Stimulated activated CD4-positive, alpha-beta T cell treated with anti-CD3 and anti-CD28 coated beads, TNF-alpha, amount 100 ng/mL, for 4 hours (primary cell): ENCODE results near the gene PHRF1.

ENCODE experiments used
- DNase-seq, 3 experiments: peaks; one replicate each; pipeline ENCODE4 v3.0.0-alpha.2; 2020; ENCODE audit warnings: low read depth in 3 of 3

PHRF1 gene

DNA sequence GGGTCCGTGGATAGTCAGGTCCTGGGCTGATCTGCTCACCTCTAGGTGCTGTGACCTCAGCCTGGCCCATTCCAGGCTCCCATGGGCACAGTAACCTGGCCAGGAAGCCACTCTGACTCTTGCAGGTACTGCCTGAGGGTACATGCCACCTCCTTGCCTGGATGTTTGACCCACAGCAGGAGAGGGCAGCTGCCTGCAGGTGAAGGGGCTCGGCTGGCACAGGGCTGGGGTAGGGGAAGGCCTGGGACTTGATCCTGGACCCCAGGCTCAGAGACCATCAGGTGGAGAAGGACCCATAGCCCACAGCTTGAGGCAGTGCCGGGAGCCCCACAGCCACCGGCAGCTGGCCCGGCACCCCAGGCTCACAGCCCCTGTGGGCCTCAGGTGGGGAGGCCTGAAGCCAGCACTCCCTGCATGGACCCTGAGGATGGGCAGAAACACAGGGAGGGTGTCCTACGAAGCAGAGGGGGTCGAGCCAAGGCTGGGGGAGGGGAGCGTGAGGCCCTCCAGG is 36.2 kb upstream of the PHRF1 start:
- no peak for DNase-seq

DNA sequence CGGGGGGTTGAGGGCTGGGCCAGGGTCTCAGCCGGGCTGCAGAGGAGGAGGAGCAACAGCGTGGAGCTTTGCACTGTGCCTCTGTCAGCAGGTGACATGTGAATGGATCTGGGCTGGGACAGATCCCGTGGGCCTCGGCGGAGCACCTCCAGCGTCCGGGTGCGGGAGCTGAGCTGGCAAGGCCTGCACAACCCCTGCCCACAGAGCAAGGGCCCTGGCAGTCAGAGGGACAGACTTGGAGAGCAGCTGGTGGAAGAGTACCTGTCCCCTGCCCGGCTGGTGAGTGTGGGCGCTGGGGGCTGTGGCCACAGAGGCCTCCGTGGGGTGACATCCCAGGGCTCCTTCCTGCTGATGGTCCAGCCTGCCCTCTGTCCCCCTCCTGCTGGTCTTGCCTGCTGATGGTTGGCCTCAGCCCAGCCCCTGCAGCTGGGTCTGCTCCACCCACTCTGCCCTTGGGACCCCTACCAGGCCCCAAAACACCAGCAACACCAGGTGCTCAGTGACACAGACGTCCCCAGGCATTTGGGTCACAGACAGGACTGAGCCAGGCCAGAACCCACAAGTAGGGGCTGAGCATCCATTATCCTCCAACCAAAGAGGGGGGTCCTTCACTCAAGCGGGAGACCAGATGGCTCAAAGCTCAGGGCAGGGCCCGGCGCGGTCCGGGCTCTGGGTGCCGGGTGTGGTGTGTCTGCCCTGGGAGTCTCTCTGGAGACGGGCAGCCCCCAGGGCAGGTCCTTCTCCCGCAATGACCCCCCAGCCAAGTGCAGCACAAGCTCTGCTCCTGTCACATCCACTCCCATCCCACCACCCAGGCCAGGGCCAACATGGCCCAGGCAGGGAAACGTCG is 35.5 kb upstream of the PHRF1 start:
- DNase-seq = no peak

DNA sequence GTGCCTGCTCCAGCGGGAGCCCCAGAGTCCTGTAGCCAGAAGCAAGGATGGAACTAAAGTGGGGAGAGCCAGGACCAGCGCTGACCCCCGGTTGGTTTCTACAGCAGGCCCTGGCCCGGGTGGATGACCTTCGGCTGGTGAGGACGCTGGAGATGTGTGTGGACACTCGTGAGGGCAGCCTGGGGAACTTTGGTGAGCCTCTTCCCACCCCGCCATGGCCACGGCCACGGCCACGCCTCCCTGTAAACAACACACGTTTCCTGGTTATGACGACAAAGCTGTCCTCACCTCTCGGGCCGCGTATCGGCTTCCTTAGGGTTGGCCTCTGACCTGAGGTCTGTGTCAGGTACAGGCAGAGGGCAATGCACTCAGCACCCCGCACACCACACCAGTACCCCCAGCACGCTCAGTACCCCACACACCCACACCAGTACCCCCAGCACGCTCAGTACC is 34.8 kb upstream of the PHRF1 start:
- no peak for DNase-seq

DNA sequence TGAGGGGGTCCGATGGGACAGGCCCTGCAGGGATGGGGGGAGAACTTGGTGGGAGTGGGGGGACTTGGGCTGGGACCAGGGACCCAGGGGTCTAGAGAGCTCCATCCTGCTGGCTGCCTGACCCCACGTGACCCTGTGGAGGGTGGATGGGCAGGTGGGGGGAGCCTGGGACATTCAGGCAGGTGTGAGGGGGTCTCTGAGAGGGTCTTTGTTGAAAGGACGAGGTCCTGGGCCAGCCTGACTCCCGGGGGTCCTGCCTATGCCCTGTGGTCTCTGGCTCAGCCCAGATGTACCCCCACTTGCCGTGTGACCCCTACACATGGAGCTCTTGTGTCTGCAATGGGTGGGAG is 31.5 kb upstream of the PHRF1 start:
- DNase-seq = no peak

DNA sequence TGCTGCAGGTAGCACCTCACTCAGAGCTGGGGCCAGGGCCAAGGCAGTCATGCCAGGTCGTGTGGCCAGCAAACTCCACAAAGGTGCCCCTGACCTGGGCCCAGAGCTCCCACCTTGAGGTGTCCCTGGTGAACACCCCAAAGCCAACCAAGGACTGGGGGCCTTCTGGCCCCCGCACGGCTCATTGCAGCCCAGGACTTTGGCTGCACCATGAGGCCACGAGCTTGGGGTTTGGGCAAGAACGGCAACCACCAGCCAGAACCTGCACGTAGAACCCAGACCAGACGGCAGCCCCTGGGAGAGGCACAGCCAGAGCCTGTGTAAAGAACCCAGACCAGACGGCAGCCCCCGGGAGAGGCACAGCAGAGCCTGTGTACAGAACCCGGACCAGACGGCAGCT is 31.1 kb upstream of the PHRF1 start:
- DNase-seq = no peak

DNA sequence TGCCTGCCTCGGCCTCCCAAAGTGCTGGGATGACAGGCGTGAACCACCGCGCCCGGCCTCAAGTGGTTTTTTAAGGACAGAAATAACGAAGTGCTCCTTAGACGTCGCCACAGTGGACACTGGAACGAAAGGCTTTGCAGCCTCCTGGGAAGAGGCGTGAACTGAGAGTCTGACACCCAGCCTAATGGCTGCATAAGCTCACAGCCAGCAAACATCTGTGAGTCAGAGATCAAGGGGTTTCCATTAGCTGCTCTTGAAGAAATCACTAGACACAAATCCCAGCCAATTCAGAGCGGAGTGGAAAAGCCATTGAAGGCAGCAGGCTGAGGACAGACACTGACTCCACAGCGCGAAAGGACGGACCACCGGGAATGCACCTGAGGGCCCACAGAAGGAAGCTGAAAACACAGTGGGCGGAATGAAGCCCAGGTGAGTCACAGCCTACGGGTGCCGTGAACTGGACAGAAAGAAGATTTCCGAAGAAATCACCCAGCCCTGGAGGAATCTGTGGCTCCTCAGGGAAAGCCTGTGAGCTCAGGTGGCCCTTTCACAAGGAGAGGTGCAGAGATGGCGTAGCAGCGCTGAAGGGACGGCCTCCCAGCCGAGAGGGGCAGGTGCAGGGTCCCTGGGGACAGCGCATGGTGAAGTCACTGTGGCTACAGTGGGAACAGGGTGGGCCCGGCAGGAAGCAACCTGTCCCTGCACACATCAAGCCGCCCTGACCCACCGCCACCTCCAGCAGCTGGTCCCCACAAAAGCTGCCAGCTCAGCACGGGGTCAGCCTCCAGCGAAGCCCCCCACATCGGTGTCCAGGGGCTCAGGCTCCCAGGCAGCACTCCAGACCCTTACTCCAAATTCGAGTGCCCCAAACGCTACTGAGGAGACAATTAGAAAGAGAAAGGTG is 27.3 kb upstream of the PHRF1 start:
- no peak for DNase-seq

DNA sequence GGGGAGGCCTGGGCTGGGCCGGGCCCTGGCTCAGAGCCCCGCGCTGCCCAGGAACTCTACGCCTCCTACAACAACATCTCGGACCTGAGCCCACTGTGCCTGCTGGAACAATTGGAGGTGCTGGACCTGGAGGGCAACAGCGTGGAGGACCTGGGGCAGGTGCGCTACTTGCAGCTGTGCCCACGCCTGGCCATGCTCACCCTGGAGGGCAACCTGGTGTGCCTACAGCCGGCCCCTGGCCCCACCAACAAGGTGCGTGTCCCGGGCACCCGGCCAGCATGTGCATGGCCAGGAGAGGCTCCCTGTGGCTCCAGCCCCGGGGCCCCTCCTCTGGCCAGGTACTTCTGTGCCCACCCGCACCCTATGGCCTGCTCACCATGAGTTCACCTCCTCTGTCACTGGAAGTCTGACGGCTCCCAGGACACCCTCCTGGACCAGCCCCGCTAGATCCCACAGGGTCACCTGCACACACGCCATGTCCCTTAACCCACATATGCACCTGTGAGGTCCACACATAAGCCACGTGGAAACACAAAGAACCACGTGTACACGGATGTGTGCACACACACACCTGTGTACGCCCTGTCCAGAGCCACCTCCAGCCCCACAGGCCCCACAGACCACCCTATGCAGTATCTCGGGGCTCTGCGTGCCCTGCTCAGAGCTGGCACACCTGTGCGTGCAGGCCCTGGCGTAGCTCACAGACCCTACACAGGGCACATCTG is 26.1 kb upstream of the PHRF1 start:
- no peak for DNase-seq

DNA sequence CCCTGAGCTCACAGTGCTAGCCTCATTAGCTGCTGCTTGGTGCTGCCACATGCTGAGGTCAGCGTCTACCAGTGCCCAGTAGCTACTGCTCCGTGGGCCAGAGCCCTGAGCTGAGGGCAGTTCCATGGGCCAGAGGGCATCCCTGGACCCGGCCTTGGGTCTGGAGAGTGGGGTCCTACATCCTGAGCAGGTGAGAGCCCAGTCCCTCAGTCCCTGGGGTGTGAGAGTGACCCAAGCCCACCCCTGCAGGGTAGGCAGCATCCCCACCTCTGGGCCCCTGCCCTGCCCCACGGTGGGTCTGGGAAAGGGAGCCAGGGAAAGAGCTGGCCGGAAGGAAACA is 25.6 kb upstream of the PHRF1 start:
- DNase-seq = no peak

DNA sequence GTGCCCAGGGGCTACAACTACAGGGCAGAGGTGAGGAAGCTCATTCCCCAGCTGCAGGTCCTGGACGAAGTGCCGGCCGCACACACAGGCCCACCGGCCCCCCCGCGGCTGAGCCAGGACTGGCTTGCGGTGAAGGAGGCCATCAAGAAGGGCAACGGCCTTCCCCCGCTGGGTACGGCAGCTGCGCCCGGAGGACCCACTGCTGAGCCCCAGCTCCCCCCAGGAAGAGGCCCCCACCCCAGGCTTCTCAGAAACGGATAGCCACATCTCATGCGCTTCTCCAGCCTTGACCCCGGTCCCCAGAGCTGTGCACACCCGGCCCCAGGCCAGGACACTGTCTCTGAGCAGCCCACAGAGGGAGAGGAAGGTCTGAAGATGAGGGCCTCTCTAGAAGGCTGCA is 25.1 kb upstream of the PHRF1 start:
- no peak for DNase-seq

DNA sequence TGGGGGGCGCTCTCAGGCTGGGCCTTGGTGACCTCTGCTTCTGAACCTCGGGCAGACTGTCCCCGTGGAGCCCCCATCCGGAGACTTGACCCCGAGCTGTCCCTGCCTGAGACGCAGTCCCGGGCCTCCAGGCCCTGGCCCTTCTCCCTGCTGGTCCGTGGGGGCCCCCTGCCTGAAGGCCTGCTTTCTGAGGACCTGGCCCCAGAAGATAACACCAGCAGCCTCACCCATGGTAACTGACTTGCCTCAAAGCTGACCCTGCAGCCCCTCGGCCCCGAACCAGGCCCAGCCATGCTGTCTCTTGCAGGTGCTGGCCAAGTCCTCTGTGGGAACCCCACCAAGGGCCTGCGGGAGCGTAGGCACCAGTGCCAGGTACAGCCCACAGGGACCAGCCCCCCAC is 24.7 kb upstream of the PHRF1 start:
- DNase-seq = no peak

DNA sequence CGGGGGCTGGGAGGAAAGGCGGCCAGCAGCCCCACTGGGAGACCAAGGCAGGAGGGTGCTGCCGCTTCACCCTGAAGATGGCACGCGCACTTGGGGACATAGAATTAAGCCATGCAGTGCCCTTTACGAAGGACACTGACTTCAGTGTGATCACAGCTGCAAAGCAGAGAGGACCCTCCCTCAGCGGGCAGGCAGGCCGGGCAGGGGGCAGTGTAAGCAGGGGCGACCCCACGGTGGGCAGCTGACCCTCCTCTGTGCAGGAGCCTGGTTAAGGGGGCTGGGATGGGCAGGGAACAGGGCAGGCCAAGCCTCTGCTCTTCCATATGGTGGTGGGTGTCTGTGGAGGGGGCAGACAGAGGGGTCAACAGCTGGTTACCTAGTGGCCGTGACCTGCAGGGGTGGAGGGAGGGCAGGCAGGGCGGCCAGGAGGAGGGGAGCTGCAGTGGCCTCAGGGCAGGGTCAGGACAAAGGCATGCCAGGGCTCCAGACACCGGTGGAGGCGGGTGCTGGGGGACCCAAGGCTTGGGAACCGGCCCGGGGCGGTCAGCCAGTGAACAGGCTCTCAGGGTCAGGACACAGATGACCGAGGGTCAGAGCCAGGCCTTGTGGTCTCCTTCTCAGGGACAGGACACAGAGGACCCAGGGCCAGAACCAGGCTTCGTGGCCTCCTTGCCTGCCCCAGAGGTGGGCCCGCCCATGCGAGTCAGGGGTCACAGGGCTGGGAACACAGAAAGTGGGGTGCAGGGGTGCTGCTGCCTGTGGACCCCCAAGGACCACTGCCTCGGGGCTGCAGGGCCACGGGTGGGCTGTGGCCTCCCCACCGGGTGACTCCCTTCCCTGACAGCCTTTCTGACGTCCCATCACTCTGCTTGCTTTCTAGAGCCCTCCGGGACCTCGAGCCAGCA is 22.9 kb upstream of the PHRF1 start:
- no peak for DNase-seq

DNA sequence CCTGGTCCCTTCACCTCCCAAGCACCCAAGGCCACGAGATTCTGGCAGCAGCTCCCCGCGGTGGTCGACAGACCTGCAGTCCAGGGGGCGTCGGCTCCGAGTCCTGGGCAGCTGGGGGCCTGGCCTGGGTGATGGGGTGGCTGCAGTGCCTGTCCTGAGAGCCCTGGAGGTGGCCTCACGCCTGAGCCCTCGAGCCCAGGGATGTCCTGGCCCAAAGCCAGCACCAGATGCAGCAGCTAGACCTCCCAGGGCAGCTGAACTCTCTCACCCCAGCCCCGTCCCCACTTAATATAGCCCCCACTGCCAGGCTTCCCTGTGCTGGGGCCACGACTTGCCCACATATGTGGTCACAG is 22.3 kb upstream of the PHRF1 start:
- DNase-seq = no peak

DNA sequence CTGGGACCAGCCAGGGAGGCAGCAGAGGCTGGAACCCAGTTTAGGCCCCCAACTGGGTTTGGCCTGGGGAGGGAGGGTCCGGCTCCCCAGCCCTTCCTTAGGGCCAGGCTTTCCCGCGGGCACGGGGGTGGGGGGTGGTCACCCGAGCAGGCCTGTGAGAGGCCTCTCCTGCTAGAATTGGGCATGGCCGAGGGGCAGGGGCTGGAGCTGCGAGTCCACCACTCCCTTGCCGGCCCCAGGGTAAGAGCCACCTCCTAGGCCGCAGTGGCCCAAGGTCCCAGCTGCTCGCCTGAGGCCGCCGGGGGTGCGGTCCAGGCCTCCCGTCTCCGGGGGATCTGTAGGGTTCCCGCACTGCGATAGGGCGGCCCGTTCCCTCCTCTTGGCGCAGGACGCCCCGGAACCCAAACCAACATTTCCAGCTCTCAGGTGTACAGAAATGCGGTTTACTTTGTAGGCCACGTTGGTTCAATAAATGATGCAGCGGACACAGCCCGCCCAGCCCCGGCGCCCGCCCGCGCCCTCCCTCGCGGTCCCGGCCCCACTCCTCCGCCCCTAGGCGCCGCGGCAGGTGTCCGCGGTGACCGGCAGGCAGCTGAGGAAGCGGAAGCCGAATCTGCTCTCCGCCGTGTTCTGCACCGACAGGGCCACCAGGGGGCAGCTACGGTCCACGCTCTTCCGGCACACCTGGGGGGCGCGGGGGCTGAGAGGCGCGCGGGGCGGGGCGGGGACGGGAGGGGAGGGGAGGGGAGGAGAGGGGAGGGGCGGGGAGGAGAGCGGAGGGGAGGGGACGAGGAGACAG is 21.6 kb upstream of the PHRF1 start:
- peak; percentile 54 to 69 (median 61) for DNase-seq

DNA sequence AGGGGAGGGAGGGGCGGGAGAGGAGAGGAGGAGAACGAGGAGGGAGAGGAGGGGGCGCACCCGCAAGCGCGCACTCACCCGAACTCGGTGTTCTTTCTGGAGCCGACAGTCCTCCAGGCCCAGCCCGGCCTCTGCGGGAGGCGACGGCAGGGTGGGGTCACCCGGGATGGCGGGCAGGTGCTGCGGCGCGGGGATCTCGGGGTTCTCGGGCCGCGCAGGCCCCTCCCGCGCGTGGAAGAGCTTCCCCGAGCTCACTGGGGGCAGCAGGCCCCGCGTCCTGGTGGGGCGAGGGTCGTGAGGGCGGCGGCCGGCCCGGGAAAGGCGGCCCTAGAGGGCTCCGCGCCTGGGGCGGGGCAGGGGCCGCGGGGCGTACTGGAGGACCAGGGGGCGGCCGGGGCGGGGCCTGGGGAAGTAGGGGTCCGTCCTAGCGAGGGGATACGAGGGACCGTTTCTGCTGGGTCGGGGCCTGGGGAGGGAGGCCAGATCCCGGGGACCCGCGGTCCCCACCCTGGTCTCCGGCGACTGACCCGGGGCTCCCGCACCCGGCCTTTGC is 21.0 kb upstream of the PHRF1 start:
- no peak for DNase-seq

DNA sequence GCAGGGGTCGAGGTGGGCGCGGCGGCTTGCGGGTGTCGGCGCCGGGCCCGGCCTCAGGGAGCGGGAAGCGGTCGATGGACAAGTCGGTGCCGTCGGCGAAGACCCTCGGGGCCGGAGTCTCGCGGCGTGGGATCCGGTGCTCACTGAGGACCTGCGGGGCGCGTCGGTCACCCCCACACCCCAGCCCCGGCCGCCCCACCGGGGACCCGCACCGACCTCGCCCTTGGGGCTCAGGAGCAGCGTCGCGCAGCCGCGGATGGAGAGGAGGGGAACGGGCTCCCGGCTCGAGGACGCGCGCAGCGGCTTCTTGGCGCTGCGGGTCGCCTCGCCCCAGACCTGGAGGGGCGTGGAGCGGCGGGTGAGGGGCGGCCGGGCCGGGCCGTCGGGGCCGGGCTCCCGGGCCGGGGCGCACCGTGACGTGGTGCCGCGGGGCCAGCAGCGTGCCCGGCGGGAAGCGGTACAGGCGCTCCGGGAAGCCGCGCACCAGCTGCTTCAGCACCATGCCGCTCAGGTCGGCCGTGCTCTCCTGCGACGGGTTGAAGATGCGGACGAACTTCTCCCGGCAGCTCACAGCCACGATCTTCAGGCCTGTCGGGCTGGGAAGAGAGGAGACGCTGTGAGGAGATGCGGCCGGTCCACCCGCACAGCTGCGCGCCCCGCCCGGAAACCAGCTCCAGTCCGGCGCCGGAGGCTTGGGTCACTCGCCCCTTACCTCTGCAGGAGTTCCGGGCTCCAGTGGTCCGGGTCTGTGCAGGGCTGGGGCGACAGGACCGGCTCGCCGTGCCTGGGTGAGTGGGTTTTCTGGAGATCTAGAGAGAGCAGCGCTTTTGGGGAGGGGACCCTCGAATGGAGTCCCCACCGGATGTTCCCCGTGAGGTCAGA is 20.2 kb upstream of the PHRF1 start:
- DNase-seq = no peak

DNA sequence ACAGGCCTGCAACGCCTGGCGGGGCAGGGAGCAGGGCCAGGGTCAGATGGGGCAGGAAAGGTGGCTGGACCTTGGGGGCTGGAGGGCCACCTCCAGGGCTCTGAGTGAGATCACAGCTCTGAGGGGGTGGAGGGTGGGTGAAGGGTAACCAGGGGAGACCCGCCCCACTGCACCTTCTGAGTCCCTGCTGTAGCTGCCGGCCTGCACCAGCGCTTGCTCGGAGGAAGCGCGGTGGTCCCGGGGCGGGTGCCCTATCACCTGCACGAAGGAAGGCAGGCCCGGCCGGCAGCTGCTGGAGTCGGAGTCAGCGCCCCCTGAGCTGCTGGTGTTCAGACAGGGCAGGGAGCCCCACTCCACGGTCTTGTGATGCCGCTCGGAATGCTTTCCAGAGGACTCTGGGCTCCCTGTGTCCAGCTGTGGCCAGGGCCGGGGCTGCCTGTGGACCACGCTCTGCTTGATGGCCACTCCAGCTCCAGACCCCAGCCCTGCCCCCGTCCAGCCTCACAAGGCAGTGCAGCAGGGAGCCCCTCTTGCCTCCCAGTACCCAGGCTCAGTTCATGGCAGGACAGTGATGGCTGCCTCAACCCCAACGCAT is 19.5 kb upstream of the PHRF1 start:
- DNase-seq = no peak

DNA sequence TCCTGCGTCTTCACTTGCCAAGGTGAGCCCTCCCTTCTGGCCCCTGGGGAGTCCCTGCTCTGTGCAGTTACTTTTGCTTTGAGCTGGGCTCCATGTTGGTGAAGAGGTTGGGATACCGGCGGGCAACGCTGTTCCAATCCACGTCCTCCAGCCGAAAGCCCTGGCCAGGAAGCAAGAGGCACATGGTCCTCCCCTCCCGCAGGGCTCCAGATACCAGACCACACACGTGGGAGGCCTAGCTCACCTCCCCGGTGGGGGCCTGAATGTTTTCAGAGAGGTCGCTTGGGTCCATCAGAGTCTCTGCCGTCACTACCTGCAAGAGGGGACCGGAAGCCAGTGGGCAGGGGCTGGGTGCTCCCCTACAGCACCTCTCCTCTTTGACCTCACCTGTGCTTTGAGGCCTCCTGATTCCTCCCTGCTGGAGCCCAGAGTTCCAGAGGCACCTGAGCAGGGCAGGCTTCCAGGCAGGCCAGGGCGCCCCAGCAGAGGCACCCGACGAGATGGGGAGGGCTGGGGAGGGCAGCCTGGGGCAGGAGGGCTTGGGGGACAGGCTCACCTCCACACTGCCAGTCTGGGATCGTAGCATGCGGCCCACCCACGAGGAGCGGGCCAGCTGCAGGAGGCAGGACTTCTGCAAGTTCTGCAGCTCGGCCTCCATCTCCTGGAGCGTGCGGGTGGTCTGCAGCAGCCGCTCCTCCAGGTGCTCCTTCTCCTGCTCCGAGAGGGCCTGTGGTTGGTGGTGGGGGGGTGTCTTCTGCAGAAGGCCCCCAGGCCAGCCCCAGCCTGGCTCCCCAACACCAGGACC is 18.7 kb upstream of the PHRF1 start:
- no peak for DNase-seq

DNA sequence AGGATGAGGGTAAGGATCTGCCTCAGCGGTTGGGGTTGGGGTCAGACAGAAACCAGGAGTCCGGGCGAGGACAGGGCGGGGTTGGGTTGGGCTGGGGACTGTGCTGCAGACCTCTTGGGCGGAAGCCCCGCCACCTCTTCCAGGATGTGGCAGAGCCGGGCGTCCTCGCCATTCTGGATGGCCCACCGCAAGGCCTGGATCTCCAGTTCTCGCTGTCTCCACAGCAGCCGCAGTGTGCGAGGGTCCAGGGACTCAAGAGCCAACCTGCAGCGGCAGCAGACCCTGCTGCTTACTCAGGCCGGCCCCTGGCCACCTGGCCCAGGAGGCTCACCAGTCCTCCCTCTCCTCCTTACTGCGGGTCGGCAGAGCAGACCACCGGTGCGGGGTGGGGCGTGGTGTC is 17.8 kb upstream of the PHRF1 start:
- DNase-seq = no peak
